Adrenal gland (tissue), 12 donors: ENCODE results near the gene TNS1. TPM values are rescaled to one million over a fixed set of nuclear protein-coding genes. Genes with fewer than 3 reads are reported as not detected.

Experiments used
- DNase-seq, 7 donors: peaks; one replicate each; pipeline ENCODE4 v3.0.0-alpha.2; 2019 to 2020
- H3K27ac ChIP-seq, 5 donors: fragments of 200-600 bp; sonication (generic) in 4 of 5; 1 replicate in 3 of 5; 2 replicates in 2 of 5; pipeline versions ENCODE4 v1.5.1 to v1.8.0; 2016 to 2020; ENCODE audit warnings: mild to moderate bottlenecking in 1 of 5
- H3K27me3 ChIP-seq: fragments of 200-600 bp; 2 replicates; pipeline ENCODE4 v1.8.0; 2021
- H3K36me3 ChIP-seq, 2 donors: fragments of 200-600 bp; replicated peaks in 1 of 2; 1 replicate in 1 of 2; 2 replicates in 1 of 2; pipeline versions ENCODE4 v1.5.1 to v1.8.0; 2018 to 2022
- H3K4me1 ChIP-seq, 2 donors: fragments of 200-600 bp; replicated peaks in 1 of 2; 1 replicate in 1 of 2; 2 replicates in 1 of 2; pipeline versions ENCODE4 v1.5.1 to v1.8.0; 2018 to 2021
- H3K4me3 ChIP-seq, 4 donors: fragments of 200-600 bp; sonication (generic) in 3 of 4; one replicate each; pipeline ENCODE4 v1.5.1; 2016 to 2018
- H3K9me3 ChIP-seq, 3 donors: fragments of 200-600 bp; sonication (generic) in 1 of 3; replicated peaks in 1 of 3; 1 replicate in 2 of 3; 2 replicates in 1 of 3; pipeline versions ENCODE4 v1.5.1 to v1.8.0; 2016 to 2021
- POLR2A ChIP-seq, 2 donors: fragments of 450-650 bp; IDR thresholded peaks; one replicate each; pipeline ENCODE4 v1.6.1; 2017; ENCODE audit warnings: antibody characterized with exemption in 2 of 2, mild to moderate bottlenecking in 2 of 2, moderate library complexity in 1 of 2
- WGBS, 4 donors: extraction: QIAGEN DNeasy Blood & Tissue Kit in 2 of 4; methylation state at CpG; one replicate each; pipeline versions ENCODE4 v1.1.5 to v1.1.7; 2013 to 2017; 5-methylcytosine and 5-hydroxymethylcytosine counted together
- intact Hi-C, 2 donors: fragments of 100-400 bp; cut with DNase I; formaldehyde crosslinking; loops; one replicate each; pipeline versions ENCODE4 v1.14.1 to v1.15.0; 2022 to 2023
- polyA plus RNA-seq, 3 donors: library from polyadenylated mRNA; stranded (reverse); fragments of 200-250 nt in 2 of 3; fragments of 350-450 nt in 1 of 3; fragmentation: Illumina TruSeq in 1 of 3; extraction: RNeasy Lipid Tissue Mini Kit (QIAGEN cat#74804) in 1 of 3; gene quantifications; one replicate each; pipeline ENCODE4 v1.2.3, GENCODE V29; 2013 to 2014
- total RNA-seq, 9 donors: library from RNA; depleted of rRNA in 4 of 9; stranded (reverse); fragments of >200 nt in 4 of 9; fragments of 120-200 nt in 1 of 9; fragmentation: NEBNext Ultra II Directional in 1 of 9; extraction: Animal tissue kit (Norgen Biotek cat#: 25700) in 1 of 9; gene quantifications; one replicate each; pipeline versions ENCODE4 v1.1.0 to v1.2.4, GENCODE V29; 2013 to 2023
- TF ChIP-seq, protein P1 (sequence below), 6 experiments: fragments of 450-650 bp in 4 of 6; fragments of 200-600 bp in 2 of 6; sonication (generic) in 1 of 6; IDR thresholded peaks; 1 replicate in 5 of 6; 2 replicates in 1 of 6; pipeline versions ENCODE4 v1.5.1 to v1.8.0; 2016 to 2021; ENCODE audit warnings: antibody characterized with exemption in 6 of 6, mild to moderate bottlenecking in 2 of 6, moderate library complexity in 1 of 6
- donor health status: healthy with polysubstance abuse.
- donor health status: Bipolar disorder and iron deficiency.
- donor health status: DM: yes; HTN: yes; CAD: no.
- donor health status: DM: no; HTN: no; CAD: no.
- donor health status: DM: no; HTN: no; CAD: no.
- donor health status: DM: yes; HTN: yes; CAD: no.

The TNS1 gene
- total and polyA plus RNA-seq, 12 donors: 34.1 to 341 (median 252) TPM

DNA sequence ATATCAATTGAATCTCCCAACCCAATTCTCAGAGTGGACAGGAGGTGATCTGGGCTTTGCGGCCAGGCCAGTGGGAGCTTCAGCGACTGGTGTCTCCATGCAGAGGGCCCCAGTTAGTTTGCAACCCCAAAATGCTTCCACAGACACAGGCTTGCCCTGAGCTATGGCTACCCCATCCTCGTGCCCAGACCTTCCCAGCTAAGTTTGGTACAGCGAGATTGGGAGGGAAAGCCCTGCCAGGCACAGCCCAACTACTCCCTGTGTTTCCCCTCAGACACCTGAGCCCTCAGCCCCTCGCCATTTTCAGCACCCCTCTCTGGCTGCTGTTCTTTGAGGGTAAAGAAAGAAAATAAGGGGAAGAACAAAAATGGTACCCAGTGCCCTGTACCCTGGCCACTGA is 142.9 kb downstream of the TNS1 start:
- Histone ChIP-seq H3K27ac (peak overlapping the region in 2 of 5 donors; percentile 78 to 93), H3K27me3 (no peaks in the 10 kb centered on the region), H3K4me1 (peaks cover 21 to 41% of the 10 kb centered on the region in 2 donors)

DNA sequence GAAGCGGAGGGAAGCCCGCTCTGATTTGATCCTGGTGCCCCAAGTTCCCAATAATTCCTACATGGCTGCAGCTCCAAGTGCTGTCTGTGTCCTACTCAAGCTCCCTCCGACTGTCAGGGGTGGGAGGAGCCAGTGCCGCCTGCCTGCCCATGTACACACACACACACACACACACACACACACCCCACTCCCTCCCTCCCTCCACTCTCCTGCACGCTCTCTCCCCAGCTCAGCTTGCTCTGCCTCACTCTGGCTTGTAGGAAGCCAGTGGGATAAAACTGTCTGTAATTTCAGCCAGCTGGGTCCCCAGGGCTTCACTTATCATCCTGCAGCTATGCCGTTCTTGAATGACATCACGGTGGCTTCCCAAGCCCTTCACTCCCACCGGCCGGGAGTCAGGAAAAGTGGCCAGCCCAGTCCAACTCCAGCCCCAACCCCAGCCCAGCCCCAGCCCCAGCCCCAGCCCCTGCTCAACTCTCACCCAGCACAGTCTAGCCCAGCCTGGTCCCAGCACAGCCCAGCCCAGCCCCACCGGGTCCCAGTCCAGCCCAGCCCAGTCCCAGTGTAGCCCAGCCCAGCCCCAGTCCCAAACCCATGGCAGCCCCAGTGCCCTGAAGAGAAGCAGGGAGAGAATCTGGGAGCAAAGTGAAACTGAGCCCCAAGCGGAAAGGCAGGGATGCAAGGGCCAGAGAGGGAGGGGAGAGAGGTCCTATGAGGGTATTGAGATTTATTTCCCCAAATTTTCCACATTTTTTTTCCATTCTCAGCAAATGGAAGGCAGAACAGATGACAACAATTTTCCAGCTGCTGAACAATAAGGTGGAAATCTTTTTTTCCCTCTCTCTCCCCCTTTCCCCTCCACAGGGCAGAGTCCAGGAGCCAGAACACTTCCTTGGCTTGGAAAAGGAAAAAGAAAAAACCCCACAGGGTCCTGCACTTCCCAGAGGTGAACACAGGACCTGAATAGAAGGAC is 144.0 kb downstream of the TNS1 start:
- Histone ChIP-seq H3K36me3 (peaks cover 0 to 72% of the 10 kb centered on the region in 2 donors), H3K27ac (peak overlapping the region in 4 of 5 donors; percentile 45 to 93 (median 64)), H3K4me1 (peaks cover 21 to 40% of the 10 kb centered on the region in 2 donors), H3K27me3 (no peaks in the 10 kb centered on the region), H3K9me3 (no peaks in the 10 kb centered on the region), H3K4me3 (peak overlapping the region in 1 of 4 donors; percentile 28)
- TF ChIP-seq POLR2A (IDR thresholded peaks at IDR 0.05): peak in 1 of 2 donors; percentile 21
- TF ChIP-seq, protein P1, sequence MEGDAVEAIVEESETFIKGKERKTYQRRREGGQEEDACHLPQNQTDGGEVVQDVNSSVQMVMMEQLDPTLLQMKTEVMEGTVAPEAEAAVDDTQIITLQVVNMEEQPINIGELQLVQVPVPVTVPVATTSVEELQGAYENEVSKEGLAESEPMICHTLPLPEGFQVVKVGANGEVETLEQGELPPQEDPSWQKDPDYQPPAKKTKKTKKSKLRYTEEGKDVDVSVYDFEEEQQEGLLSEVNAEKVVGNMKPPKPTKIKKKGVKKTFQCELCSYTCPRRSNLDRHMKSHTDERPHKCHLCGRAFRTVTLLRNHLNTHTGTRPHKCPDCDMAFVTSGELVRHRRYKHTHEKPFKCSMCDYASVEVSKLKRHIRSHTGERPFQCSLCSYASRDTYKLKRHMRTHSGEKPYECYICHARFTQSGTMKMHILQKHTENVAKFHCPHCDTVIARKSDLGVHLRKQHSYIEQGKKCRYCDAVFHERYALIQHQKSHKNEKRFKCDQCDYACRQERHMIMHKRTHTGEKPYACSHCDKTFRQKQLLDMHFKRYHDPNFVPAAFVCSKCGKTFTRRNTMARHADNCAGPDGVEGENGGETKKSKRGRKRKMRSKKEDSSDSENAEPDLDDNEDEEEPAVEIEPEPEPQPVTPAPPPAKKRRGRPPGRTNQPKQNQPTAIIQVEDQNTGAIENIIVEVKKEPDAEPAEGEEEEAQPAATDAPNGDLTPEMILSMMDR (IDR thresholded peaks at IDR 0.05): no peak
- intact Hi-C loops: no loop called here
- WGBS, 4 donors: 11 to 32% (median 26%) methylated on average over 5 to 11 of the region's 11 CpGs
- peak; percentile 85 to 96 (median 92) for DNase-seq

More for the DNA sequence above, 142.9 kb downstream of the TNS1 start:
- TF ChIP-seq, protein P1 (IDR thresholded peaks at IDR 0.05): no peak
- no peak for TF ChIP-seq POLR2A (IDR thresholded peaks at IDR 0.05)
- WGBS, 4 donors: 89 to 95% (median 91%) methylated on average over 5 of the region's 5 CpGs
- Histone ChIP-seq H3K9me3 (no peaks in the 10 kb centered on the region), H3K4me3 (no peak overlapping the region), H3K36me3 (peaks cover 0 to 72% of the 10 kb centered on the region in 2 donors)
- intact Hi-C loops: no loop called here
- DNase-seq: no peak

DNA sequence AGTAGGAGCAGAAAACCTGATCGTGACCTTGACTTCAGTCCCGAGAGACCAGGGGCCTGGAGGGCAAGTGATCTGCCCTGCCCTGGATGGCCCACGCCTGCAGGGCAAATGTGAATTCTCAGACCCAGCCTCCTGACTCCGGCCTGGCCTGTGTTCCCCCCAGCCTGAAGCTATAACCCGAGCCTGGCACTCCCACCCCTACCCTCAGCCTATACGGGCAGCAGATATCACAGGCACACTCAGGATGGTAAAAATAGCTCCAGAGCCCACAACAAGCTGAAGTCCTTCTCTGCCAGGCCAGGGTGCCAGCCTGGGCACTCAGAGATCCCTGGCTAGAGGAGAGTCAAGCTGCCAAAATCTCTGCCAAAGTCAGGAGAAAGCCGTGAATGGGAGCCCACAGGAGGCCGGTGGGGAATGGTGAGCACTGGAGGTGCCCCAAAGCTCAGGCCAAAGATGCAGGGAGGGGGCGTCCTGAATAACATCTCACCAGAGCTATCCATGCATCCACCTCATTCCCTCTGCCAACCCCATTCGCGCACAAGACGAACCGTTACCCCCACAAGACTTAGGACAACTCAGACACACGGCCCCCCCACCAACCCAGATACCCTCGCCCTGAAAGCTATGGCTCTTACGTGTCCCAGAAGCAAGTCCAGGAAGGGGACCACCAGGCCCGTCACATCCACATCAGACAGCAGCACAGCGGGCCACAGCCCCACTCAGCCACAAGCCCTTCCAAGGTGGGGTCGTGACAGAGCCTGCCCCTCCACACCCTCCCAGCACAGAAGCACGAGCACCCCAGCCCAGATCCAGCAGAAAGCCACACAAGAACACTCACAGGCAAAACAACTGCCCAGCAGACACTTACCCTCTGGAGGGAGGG is 144.9 kb downstream of the TNS1 start:
- Histone ChIP-seq H3K27me3 (no peaks in the 10 kb centered on the region), H3K9me3 (no peaks in the 10 kb centered on the region), H3K27ac (peak overlapping the region in 4 of 5 donors; percentile 5 to 93 (median 64)), H3K4me3 (peak overlapping the region in 1 of 4 donors; percentile 28), H3K4me1 (peaks cover 21 to 47% of the 10 kb centered on the region in 2 donors), H3K36me3 (peaks cover 0 to 70% of the 10 kb centered on the region in 2 donors)
- TF ChIP-seq, protein P1 (IDR thresholded peaks at IDR 0.05): no peak
- TF ChIP-seq POLR2A (IDR thresholded peaks at IDR 0.05): no peak
- DNase-seq: no peak
- 46 to 62% (median 48%) methylated on average over 11 to 20 of the region's 20 CpGs for WGBS, 4 donors
- intact Hi-C loops: no loop called here
